ENCODE data around the gene CLCA4. TPM values are rescaled to one million over a fixed set of nuclear protein-coding genes. Genes with fewer than 3 reads are reported as not detected.
"Not testable (repeated sequence)": the region's sequence is repeated elsewhere in the genome, so short reads cannot be mapped to it uniquely, and the experiment has no call there.

CLCA4 gene
- not detected for polyA plus RNA-seq (2013, experiment 1 of 2)
- not detected for polyA plus RNA-seq (2013, experiment 2 of 2)

GRCh38 chr1:86546787-86547221, at the start of gene CLCA4:
Gene CLCA4, plus strand, starts transcription at chr1:86547078. Its CDS starts 42 bp downstream, at chr1:86547120.
- no peaks in the 10 kb centered on the region for H3K36me3 ChIP-seq (ENCODE audit: insufficient read depth, low read length)
- H3K27me3 ChIP-seq (ENCODE audit: insufficient read depth, low read length), result no peaks in the 10 kb centered on the region
- H3K27ac ChIP-seq (ENCODE audit: low read depth, low read length), result no peak within 1 kb of the TSS
- H3K4me3 ChIP-seq (ENCODE audit: low read length), result no peak within 1 kb of the TSS
- H3K9ac ChIP-seq (ENCODE audit: low read depth, low read length), result no peak within 1 kb of the TSS
- H3K9me3 ChIP-seq (ENCODE audit: insufficient read depth, low read depth, low read length), result 0 out of 2 replicates have a peak, but pooled peaks cover 4% of the 10 kb centered on the region
- H3K4me1 ChIP-seq (ENCODE audit: insufficient read depth, low read length), result no peaks in the 10 kb centered on the region
- no CpG with 5 or more reads among the region's 2 CpGs for WGBS

GRCh38 chr1:86498281-86498680, 48.6 kb upstream of the CLCA4 start:
- Histone ChIP-seq H3K27ac (ENCODE audit: low read depth, low read length) (no peak overlapping the region), H3K36me3 (ENCODE audit: insufficient read depth, low read length) (no peaks in the 10 kb centered on the region), H3K9ac (ENCODE audit: low read depth, low read length) (no peak overlapping the region), H3K4me3 (ENCODE audit: low read length) (no peak overlapping the region), H3K27me3 (ENCODE audit: insufficient read depth, low read length) (no peaks in the 10 kb centered on the region), H3K9me3 (ENCODE audit: insufficient read depth, low read depth, low read length) (0 out of 2 replicates have a peak, but pooled peaks cover 3% of the 10 kb centered on the region), H3K4me1 (ENCODE audit: insufficient read depth, low read length) (peaks cover 18% of the 10 kb centered on the region)
- 97% methylated on average over 3 of the region's 3 CpGs for WGBS

- Histone ChIP-seq H3K27me3 (ENCODE audit: insufficient read depth, low read length) (no peaks in the 10 kb centered on the region), H3K4me3 (ENCODE audit: low read length) (no peak overlapping the region), H3K4me1 (ENCODE audit: insufficient read depth, low read length) (peaks cover 31% of the 10 kb centered on the region), H3K9me3 (ENCODE audit: insufficient read depth, low read depth, low read length) (0 out of 2 replicates have a peak, but pooled peaks cover 3% of the 10 kb centered on the region), H3K27ac (ENCODE audit: low read depth, low read length) (no peak overlapping the region), H3K36me3 (ENCODE audit: insufficient read depth, low read length) (no peaks in the 10 kb centered on the region), H3K9ac (ENCODE audit: low read depth, low read length) (no peak overlapping the region)
- no CpG with 5 or more reads among the region's 3 CpGs for whole genome bisulfite sequencing
Observed at GRCh38 chr1:86499987-86500593, 46.8 kb upstream of the CLCA4 start.

- no peak overlapping the region for H3K4me3 ChIP-seq (ENCODE audit: low read length)
Observed at GRCh38 chr1:86500714-86501113, 46.2 kb upstream of the CLCA4 start.

GRCh38 chr1:86502125-86502646, 44.7 kb upstream of the CLCA4 start:
- peak overlapping the region; percentile 56 for H3K4me3 ChIP-seq (ENCODE audit: low read length)
- H3K27me3 ChIP-seq (ENCODE audit: insufficient read depth, low read length); H3K36me3 ChIP-seq (ENCODE audit: insufficient read depth, low read length); H3K9me3 ChIP-seq (ENCODE audit: insufficient read depth, low read depth, low read length): not testable (repeated sequence)
- WGBS, result 38% methylated on average over 16 of the region's 16 CpGs
- peaks cover 36% of the 10 kb centered on the region for H3K4me1 ChIP-seq (ENCODE audit: insufficient read depth, low read length)
- peak overlapping the region; percentile 75 for H3K9ac ChIP-seq (ENCODE audit: low read depth, low read length)
- peak overlapping the region; percentile 87 for H3K27ac ChIP-seq (ENCODE audit: low read depth, low read length)

More at GRCh38 chr1:86500714-86501113, 46.2 kb upstream of the CLCA4 start:
- H3K27ac ChIP-seq (ENCODE audit: low read depth, low read length), result no peak overlapping the region
- no peak overlapping the region for H3K9ac ChIP-seq (ENCODE audit: low read depth, low read length)
- H3K9me3 ChIP-seq (ENCODE audit: insufficient read depth, low read depth, low read length), result 0 out of 2 replicates have a peak, but pooled peaks cover 3% of the 10 kb centered on the region
- H3K4me1 ChIP-seq (ENCODE audit: insufficient read depth, low read length), result peaks cover 36% of the 10 kb centered on the region
- no peaks in the 10 kb centered on the region for H3K27me3 ChIP-seq (ENCODE audit: insufficient read depth, low read length)
- 90% methylated on average over 2 of the region's 2 CpGs for WGBS
- H3K36me3 ChIP-seq (ENCODE audit: insufficient read depth, low read length), result no peaks in the 10 kb centered on the region

- H3K36me3 ChIP-seq (ENCODE audit: insufficient read depth, low read length), result no peaks in the 10 kb centered on the region
- H3K9me3 ChIP-seq (ENCODE audit: insufficient read depth, low read depth, low read length), result 0 out of 2 replicates have a peak, but pooled peaks cover 3% of the 10 kb centered on the region
- peak overlapping the region; percentile 56 for H3K4me3 ChIP-seq (ENCODE audit: low read length)
- peak overlapping the region; percentile 76 for H3K9ac ChIP-seq (ENCODE audit: low read depth, low read length)
- peaks cover 39% of the 10 kb centered on the region for H3K4me1 ChIP-seq (ENCODE audit: insufficient read depth, low read length)
- H3K27ac ChIP-seq (ENCODE audit: low read depth, low read length), result peak overlapping the region; percentile 96
- no peaks in the 10 kb centered on the region for H3K27me3 ChIP-seq (ENCODE audit: insufficient read depth, low read length)
- WGBS, result 29% methylated on average over 17 of the region's 18 CpGs
Observed at GRCh38 chr1:86502721-86503405, 44.0 kb upstream of the CLCA4 start.

- Histone ChIP-seq H3K4me1 (ENCODE audit: insufficient read depth, low read length) (peaks cover 39% of the 10 kb centered on the region), H3K4me3 (ENCODE audit: low read length) (peak overlapping the region; percentile 56), H3K36me3 (ENCODE audit: insufficient read depth, low read length) (no peaks in the 10 kb centered on the region), H3K9ac (ENCODE audit: low read depth, low read length) (peak overlapping the region; percentile 76), H3K9me3 (ENCODE audit: insufficient read depth, low read depth, low read length) (0 out of 2 replicates have a peak, but pooled peaks cover 3% of the 10 kb centered on the region), H3K27ac (ENCODE audit: low read depth, low read length) (peak overlapping the region; percentile 96), H3K27me3 (ENCODE audit: insufficient read depth, low read length) (no peaks in the 10 kb centered on the region)
- WGBS, result 41% methylated on average over 18 of the region's 18 CpGs
Observed at GRCh38 chr1:86503406-86504136, 43.3 kb upstream of the CLCA4 start.

- H3K36me3 ChIP-seq (ENCODE audit: insufficient read depth, low read length), result no peaks in the 10 kb centered on the region
- no peaks in the 10 kb centered on the region for H3K27me3 ChIP-seq (ENCODE audit: insufficient read depth, low read length)
- H3K4me3 ChIP-seq (ENCODE audit: low read length), result no peak overlapping the region
- H3K9me3 ChIP-seq (ENCODE audit: insufficient read depth, low read depth, low read length), result 0 out of 2 replicates have a peak, but pooled peaks cover 3% of the 10 kb centered on the region
- WGBS, result 80% methylated on average over 9 of the region's 9 CpGs
- peaks cover 39% of the 10 kb centered on the region for H3K4me1 ChIP-seq (ENCODE audit: insufficient read depth, low read length)
- peak overlapping the region; percentile 76; the same call in 1 of the 2 replicates for H3K9ac ChIP-seq (ENCODE audit: low read depth, low read length)
- H3K27ac ChIP-seq (ENCODE audit: low read depth, low read length), result peak overlapping the region; percentile 96; the same call in 1 of the 2 replicates
Observed at GRCh38 chr1:86504137-86504479, 42.8 kb upstream of the CLCA4 start.

- Histone ChIP-seq H3K27me3 (ENCODE audit: insufficient read depth, low read length) (no peaks in the 10 kb centered on the region), H3K36me3 (ENCODE audit: insufficient read depth, low read length) (no peaks in the 10 kb centered on the region), H3K9ac (ENCODE audit: low read depth, low read length) (no peak overlapping the region), H3K4me3 (ENCODE audit: low read length) (no peak overlapping the region), H3K4me1 (ENCODE audit: insufficient read depth, low read length) (peaks cover 39% of the 10 kb centered on the region), H3K9me3 (ENCODE audit: insufficient read depth, low read depth, low read length) (0 out of 2 replicates have a peak, but pooled peaks cover 3% of the 10 kb centered on the region), H3K27ac (ENCODE audit: low read depth, low read length) (no peak overlapping the region)
- WGBS, result 89% methylated on average over 9 of the region's 9 CpGs
Observed at GRCh38 chr1:86504895-86505563, 41.8 kb upstream of the CLCA4 start.

GRCh38 chr1:86505564-86505902, 41.3 kb upstream of the CLCA4 start:
- no peaks in the 10 kb centered on the region for H3K27me3 ChIP-seq (ENCODE audit: insufficient read depth, low read length)
- H3K4me1 ChIP-seq (ENCODE audit: insufficient read depth, low read length), result peaks cover 39% of the 10 kb centered on the region
- no peak overlapping the region for H3K27ac ChIP-seq (ENCODE audit: low read depth, low read length)
- 89% methylated on average over 4 of the region's 4 CpGs for WGBS
- no peak overlapping the region for H3K9ac ChIP-seq (ENCODE audit: low read depth, low read length)
- H3K36me3 ChIP-seq (ENCODE audit: insufficient read depth, low read length), result no peaks in the 10 kb centered on the region
- no peak overlapping the region for H3K4me3 ChIP-seq (ENCODE audit: low read length)
- H3K9me3 ChIP-seq (ENCODE audit: insufficient read depth, low read depth, low read length), result no peaks in the 10 kb centered on the region

All from HUES64 (cell line).